ENCODE data around the gene C1orf50.

Gene C1orf50

GRCh38 chr1:42756956-42757891, 9.8 kb upstream of the C1orf50 start:
- peak; percentile 91 for ATAC-seq
- TF ChIP-seq PATZ1 (CRISPR knock-in tag; IDR thresholded peaks at IDR 0.05; ENCODE audit: borderline replicate concordance) (no peak), TCF4 (CRISPR knock-in tag; IDR thresholded peaks at IDR 0.05; ENCODE audit: borderline replicate concordance) (no peak), CREB5 (CRISPR knock-in tag; IDR thresholded peaks at IDR 0.05; ENCODE audit: low read depth) (no peak), ZFP3 (CRISPR knock-in tag; IDR thresholded peaks at IDR 0.05) (no peak), ZNF565 (CRISPR knock-in tag; conservative IDR thresholded peaks at IDR 0.05; ENCODE audit: low read depth) (no peak), TOX (CRISPR knock-in tag; IDR thresholded peaks at IDR 0.05; ENCODE audit: borderline replicate concordance) (no peak), ZFP30 (CRISPR knock-in tag; IDR thresholded peaks at IDR 0.05) (no peak), ZC3H10 (CRISPR knock-in tag; IDR thresholded peaks at IDR 0.05) (no peak), PPARA (CRISPR knock-in tag; IDR thresholded peaks at IDR 0.05; ENCODE audit: borderline replicate concordance) (no peak), TSHZ2 (CRISPR knock-in tag; IDR thresholded peaks at IDR 0.05) (no peak), ARNTL (CRISPR knock-in tag; IDR thresholded peaks at IDR 0.05; ENCODE audit: borderline replicate concordance, low read depth) (no peak), SNAI2 (CRISPR knock-in tag; IDR thresholded peaks at IDR 0.05) (no peak), BACH2 (CRISPR knock-in tag; IDR thresholded peaks at IDR 0.05; ENCODE audit: borderline replicate concordance) (no peak), ZNF70 (CRISPR knock-in tag; IDR thresholded peaks at IDR 0.05) (no peak), ZNF8 (CRISPR knock-in tag; IDR thresholded peaks at IDR 0.05) (no peak), RARB (CRISPR knock-in tag; IDR thresholded peaks at IDR 0.05) (no peak), OSR1 (CRISPR knock-in tag; IDR thresholded peaks at IDR 0.05) (no peak), POU6F1 (CRISPR knock-in tag; IDR thresholded peaks at IDR 0.05; ENCODE audit: borderline replicate concordance, low read depth) (no peak), ISL1 (CRISPR knock-in tag; IDR thresholded peaks at IDR 0.05) (no peak)

- no peak for TF ChIP-seq SNAI2 (CRISPR knock-in tag; IDR thresholded peaks at IDR 0.05)
- TF ChIP-seq ZC3H10 (CRISPR knock-in tag; IDR thresholded peaks at IDR 0.05), result no peak
- no peak for TF ChIP-seq POU6F1 (CRISPR knock-in tag; IDR thresholded peaks at IDR 0.05; ENCODE audit: borderline replicate concordance, low read depth)
- TF ChIP-seq ISL1 (CRISPR knock-in tag; IDR thresholded peaks at IDR 0.05), result no peak
- TF ChIP-seq CSRNP3 (CRISPR knock-in tag; IDR thresholded peaks at IDR 0.05), result no peak
- no peak for TF ChIP-seq PPARA (CRISPR knock-in tag; IDR thresholded peaks at IDR 0.05; ENCODE audit: borderline replicate concordance)
- TF ChIP-seq BACH2 (CRISPR knock-in tag; IDR thresholded peaks at IDR 0.05; ENCODE audit: borderline replicate concordance), result no peak
- TF ChIP-seq ESRRG (CRISPR knock-in tag; IDR thresholded peaks at IDR 0.05), result no peak
- TF ChIP-seq ZNF565 (CRISPR knock-in tag; conservative IDR thresholded peaks at IDR 0.05; ENCODE audit: low read depth), result no peak
- no peak for TF ChIP-seq GLIS3 (CRISPR knock-in tag; IDR thresholded peaks at IDR 0.05)
- TF ChIP-seq OSR1 (CRISPR knock-in tag; IDR thresholded peaks at IDR 0.05), result no peak
- TF ChIP-seq ARNTL (CRISPR knock-in tag; IDR thresholded peaks at IDR 0.05; ENCODE audit: borderline replicate concordance, low read depth), result no peak
- no peak for TF ChIP-seq ZNF8 (CRISPR knock-in tag; IDR thresholded peaks at IDR 0.05)
- TF ChIP-seq RARB (CRISPR knock-in tag; IDR thresholded peaks at IDR 0.05), result no peak
- no peak for TF ChIP-seq ZFP3 (CRISPR knock-in tag; IDR thresholded peaks at IDR 0.05)
- TF ChIP-seq TCF4 (CRISPR knock-in tag; IDR thresholded peaks at IDR 0.05; ENCODE audit: borderline replicate concordance), result no peak
- TF ChIP-seq TOX (CRISPR knock-in tag; IDR thresholded peaks at IDR 0.05; ENCODE audit: borderline replicate concordance), result no peak
- no peak for TF ChIP-seq CREB5 (CRISPR knock-in tag; IDR thresholded peaks at IDR 0.05; ENCODE audit: low read depth)
- TF ChIP-seq ZFP30 (CRISPR knock-in tag; IDR thresholded peaks at IDR 0.05), result no peak
- ATAC-seq, result no peak
These were observed 9.2 kb upstream of the C1orf50 start for GRCh38 chr1:42757892-42758275.
